ENCODE data around the gene ITSN1.
"Not testable (repeated sequence)": the region's sequence is repeated elsewhere in the genome, so short reads cannot be mapped to it uniquely, and the experiment has no call there.

ITSN1 gene

DNA sequence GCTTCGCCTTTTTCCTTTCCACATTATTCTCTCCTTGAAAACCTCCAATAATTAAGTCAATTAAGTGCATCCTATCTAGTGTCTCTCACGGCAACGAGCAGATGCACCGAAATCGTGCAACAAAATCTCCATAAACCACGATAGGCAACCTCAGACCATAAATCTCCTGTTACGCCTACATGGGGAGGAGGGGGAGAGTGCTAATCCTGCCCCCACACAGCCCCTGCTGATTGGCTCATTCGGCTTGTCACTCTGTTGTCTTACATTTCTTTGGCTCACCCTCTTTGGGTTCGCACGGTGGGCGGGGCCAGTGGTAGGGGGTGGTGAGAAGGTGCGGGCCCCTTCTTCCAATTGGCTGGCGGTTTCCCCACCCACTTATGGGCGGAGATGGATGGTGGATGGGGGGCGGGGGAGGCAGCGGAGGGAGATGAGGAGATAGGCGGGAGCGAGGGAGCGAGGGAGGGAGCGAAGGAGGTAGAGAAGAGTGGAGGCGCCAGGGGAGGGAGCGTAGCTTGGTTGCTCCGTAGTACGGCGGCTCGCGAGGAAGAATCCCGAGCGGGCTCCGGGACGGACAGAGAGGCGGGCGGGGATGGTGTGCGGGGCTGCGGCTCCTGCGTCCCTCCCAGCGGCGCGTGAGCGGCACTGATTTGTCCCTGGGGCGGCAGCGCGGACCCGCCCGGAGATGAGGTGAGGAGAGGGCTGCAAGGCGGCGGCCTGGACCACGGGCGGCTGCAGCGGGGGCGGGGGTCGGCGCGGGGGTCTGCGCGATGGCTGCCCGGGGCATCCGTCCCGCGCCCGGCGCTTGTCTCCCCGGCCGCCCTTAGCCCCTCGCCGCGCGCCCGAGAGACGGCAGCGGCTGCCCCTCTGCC is at the start of gene ITSN1:
Gene ITSN1 (plus strand): TSS at position 475 of the 869 bp plus-strand sequence. CDS start 76,328 bp downstream, outside the sequence.
- DNase-seq (ENCODE audit: low spot score), result peak; percentile 83

GRCh38 chr21:33598051-33598450 is 44.2 kb upstream of the ITSN1 start:
- DNase-seq (ENCODE audit: low spot score), result no peak

GRCh38 chr21:33608559-33608958 is 33.7 kb upstream of the ITSN1 start:
- DNase-seq (ENCODE audit: low spot score), result no peak

GRCh38 chr21:33611006-33611744 is 31.1 kb upstream of the ITSN1 start:
- DNase-seq (ENCODE audit: low spot score), result no peak

DNA sequence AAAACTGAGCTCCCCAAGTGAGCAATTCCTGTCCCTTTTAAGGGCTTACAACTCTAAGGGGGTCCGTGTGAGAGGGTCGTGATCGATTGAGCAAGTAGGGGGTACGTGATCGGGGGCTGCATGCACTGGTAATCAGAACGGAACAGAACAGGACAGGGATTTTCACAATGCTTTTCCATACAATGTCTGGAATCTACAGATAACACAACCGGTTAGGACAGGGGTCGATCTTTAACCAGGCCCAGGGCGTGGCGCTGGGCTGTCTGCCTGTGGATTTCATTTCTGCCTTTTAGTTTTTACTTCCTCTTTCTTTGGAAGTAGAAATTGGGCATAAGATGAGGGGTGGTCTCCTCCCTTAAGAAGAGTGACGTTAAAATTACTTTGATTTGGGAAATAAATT is 24.7 kb upstream of the ITSN1 start:
- DNase-seq (ENCODE audit: low spot score), result not testable (repeated sequence)

DNA sequence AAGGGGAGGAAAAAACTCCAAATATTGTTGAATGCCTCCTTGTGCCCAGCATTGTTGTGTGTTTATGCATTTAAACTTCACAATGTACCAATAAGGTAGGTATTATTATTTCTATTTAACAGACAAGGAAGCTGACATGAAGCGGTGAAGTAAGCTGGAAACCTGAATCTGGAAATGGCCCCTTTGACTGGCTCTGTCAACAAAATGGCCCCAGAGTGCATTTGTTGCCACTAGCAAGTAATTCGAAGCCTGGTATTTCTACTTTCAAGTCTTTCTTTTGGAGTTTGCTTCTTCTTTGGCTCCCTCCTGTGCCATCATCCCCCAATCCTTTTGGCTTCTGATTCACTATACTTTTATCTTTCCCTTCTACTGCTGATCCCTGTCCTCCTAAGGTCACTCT is 23.9 kb upstream of the ITSN1 start:
- DNase-seq (ENCODE audit: low spot score), result no peak

DNA sequence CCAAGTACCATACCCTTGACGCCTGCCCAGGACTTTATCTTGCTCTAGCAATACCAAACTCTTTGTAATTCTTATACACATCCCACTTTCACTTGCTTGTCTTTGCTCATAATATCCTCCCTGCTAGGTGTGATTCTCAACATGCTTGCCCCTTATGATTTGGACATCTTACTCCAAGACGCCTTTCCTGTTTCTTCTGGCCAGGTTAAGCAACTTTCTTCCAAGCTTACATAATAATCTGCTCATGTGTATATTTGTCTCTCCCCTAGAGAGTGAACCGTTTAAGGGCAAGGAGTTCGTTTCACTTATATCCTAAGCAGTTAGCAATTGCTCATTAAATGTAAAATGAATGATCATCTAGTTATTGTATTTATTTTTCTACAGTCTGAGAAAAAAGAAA is 22.6 kb upstream of the ITSN1 start:
- no peak for DNase-seq (ENCODE audit: low spot score)

GRCh38 chr21:33622253-33622652 is 20.0 kb upstream of the ITSN1 start:
- DNase-seq (ENCODE audit: low spot score), result no peak

DNA sequence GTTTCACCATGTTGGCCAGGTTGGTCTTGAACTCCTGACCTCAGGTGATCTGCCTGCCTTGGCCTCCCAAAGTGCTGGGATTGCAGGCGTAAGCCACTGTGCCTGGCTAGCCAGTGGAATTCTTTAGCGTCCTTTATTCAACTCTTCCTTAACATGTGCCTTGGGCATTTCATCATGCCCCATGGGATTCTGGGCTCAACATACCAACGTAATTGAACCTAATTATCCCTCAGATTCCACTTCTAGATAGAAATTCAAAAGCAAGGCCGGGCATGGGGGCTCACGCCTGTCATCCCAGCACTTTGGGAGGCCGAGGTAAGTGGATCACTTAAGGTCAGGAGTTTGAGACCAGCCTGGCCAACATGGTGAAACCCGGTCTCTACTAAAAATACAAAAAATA is 16.1 kb upstream of the ITSN1 start:
- DNase-seq (ENCODE audit: low spot score), result not testable (repeated sequence)

GRCh38 chr21:33634254-33634653 is 8.0 kb upstream of the ITSN1 start:
- no peak for DNase-seq (ENCODE audit: low spot score)

- no peak for DNase-seq (ENCODE audit: low spot score)
Observed at GRCh38 chr21:33640697-33641351, 1.5 kb upstream of the ITSN1 start.

DNA sequence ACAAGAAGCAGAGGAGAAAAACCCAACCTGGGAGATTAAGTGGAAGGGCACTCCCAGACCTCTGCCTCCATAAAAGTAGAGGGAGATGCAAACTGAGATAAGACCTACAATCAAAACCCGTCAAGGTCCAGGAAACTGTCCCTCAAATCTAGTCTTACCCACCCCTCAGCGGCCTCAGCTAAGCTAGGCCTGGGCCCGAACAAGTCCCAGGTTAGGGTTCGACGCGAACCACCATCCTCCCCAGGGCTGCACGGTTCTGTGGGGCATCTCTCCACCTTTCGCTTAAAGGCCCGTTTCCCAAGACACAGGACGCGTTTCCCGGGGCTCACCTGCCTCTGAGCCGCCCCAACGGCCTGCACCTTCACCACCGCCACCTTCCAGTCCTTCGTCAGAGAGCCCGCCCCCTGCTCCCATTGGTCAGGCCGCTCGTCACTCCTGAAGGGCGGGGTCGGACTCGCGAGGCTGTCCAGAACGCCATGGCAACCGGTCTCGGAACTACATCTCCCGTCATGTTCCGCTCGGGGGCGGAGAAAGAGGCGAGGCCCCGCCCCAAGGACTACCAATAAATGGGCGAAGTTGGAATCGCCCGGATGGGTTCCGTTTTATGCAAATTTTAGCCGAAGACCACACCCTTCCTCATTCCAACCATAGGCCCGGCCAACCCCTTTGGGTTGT is 812 bp upstream of the ITSN1 start, which contains the start of gene CRYZL1:
Gene CRYZL1 (minus strand): TSS at position 390 of the 675 bp plus-strand sequence. CDS start 10,190 bp downstream, outside the sequence.
- peak; percentile 68 for DNase-seq (ENCODE audit: low spot score)

DNA sequence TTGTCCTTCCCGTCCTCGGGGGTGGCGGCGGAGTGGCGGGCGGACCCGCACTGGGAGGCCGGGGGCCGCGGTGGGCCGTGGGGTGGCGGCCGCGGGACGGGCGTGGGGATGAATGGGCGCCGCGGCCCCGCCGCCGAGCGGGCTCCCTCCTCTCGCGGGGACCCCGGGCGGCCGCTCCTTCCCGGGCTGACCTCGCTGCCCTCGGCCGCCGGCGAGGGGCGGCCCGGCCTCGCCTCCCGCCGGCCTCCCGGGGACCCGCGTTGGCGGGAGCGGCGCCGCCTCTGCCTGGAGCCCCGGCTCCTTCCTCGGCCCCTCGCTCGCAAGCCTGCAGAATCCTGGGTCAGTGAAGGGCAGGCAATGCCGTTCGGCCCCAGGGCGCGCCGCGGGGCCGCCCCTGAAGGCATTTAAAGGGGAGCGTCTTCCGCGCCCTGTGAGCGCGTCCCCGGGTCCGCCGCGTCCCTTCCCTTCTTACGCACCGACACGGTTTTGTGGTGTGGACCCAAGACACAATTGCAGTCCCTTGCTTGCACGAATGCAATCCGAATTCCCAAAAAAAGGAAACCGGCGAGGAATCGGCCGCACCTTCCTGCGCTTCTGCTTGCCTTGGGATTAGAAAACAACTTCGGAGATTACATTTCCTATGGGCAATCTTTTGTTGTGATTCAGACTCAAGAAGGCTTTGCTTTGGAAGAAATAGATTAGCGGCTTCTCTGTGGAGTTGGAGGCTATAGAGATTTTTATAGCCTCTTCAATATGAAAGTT is 776 bp downstream of the ITSN1 start:
- DNase-seq (ENCODE audit: low spot score), result no peak

- no peak for DNase-seq (ENCODE audit: low spot score)
Observed at GRCh38 chr21:33643658-33644311, 1.5 kb downstream of the ITSN1 start.

- no peak for DNase-seq (ENCODE audit: low spot score)
Observed at GRCh38 chr21:33644383-33645074, 2.2 kb downstream of the ITSN1 start.

DNA sequence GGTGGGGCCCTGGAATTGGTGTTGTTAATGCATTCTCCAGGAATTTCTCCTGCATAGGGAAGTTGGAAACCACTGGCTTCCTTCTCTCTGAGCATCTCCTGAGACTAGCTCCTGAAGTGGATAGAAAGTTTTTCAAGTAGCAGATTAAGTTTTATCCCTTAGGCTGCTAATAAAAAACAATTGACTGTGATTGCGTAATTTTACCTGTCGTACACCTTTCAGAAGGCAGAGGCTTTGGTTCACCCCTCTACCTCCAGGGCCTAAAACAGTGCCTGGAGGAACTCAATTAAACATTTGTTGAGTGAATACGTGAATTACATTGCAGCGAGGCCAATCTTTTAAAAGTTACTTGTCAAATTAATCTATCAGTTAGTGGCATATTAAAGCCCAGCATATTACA is 3.4 kb downstream of the ITSN1 start:
- no peak for DNase-seq (ENCODE audit: low spot score)

DNA sequence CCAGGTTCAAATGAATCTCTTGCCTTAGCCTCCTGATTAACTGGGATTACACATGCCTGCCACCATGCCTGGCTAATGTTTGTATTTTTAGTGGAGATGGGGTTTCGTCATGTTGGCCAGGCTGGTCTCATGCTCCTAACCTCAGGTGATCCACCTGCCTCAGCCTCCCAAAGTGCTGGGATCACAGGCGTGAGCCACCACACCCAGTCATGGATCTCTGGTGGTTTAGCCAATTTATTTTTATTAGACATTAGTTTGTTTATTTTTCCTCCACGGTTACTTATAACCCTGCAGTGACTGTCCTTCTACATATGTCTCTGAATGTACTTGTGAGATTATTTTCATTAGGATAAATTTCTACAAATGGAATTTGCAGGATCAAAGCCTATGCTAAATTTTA is 5.3 kb downstream of the ITSN1 start:
- DNase-seq (ENCODE audit: low spot score), result no peak

GRCh38 chr21:33648555-33648954 is 6.3 kb downstream of the ITSN1 start:
- DNase-seq (ENCODE audit: low spot score), result no peak

GRCh38 chr21:33650230-33650629 is 7.9 kb downstream of the ITSN1 start:
- no peak for DNase-seq (ENCODE audit: low spot score)

DNA sequence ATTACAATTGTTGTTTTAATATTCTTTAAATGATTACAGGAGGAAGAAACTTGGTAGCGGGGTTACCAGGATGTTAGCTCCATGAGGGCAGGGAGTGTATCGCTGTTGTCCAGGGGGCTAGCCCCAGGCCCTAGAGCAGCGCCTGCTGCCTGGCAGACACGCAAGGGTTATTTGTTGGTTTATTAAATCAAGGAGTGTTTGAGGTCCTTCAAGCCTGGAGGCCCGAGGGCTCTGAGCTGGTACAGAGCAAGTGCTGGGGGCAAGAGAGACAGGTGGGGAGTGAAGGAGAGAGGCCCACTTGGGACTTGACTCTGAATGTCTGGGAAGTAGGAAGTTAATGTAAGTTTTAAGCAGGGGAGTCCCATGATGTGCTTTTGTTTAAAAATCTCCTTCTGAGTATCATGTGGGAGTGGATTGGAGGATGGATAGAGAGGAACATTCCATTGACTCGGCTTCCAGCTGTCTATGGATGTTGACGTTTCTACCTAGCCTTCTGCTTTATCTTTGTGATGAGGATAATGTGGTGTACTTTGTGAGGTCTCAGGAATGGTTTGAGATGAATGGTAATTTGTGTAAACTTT is 8.7 kb downstream of the ITSN1 start:
- DNase-seq (ENCODE audit: low spot score), result no peak

All from HuH-7.5 (cell line).